GM06990 (cell line): ENCODE results near the gene SF3B3.

Source experiments
- DNase-seq: peaks from one replicate; pipeline ENCODE4 v3.0.0-alpha.2; 2011; ENCODE audit not compliant: insufficient read length; ENCODE audit errors: extremely low read depth
- H3K27me3 ChIP-seq: replicated peaks from 2 replicates; pipeline ENCODE4 v1.6.0; 2011; ENCODE audit warnings: low read length; ENCODE audit not compliant: control insufficient read depth, insufficient read depth
- H3K36me3 ChIP-seq: 2 replicates; pipeline ENCODE4 v1.5.1; 2011; ENCODE audit warnings: low read length; ENCODE audit not compliant: control insufficient read depth, insufficient read depth
- H3K4me3 ChIP-seq: replicated peaks from 2 replicates; pipeline ENCODE4 v1.5.1; 2011; ENCODE audit warnings: low read depth, mild to moderate bottlenecking, control low read depth, low read length
- CTCF ChIP-seq: IDR thresholded peaks from 2 replicates; pipeline ENCODE4 v1.5.1; 2011; ENCODE audit warnings: low read length, control low read depth, mild to moderate bottlenecking, inconsistent platforms; ENCODE audit not compliant: insufficient read depth, poor library complexity, severe bottlenecking

SF3B3 gene

GRCh38 chr16:70602831-70603230 lies 79.2 kb downstream of the SF3B3 start:
- no peak for TF ChIP-seq CTCF
- Histone ChIP-seq H3K4me3 (no peak overlapping the region), H3K36me3 (no peaks in the 10 kb centered on the region), H3K27me3 (no peaks in the 10 kb centered on the region)
- DNase-seq: no peak

- no peak for TF ChIP-seq CTCF
- H3K36me3 ChIP-seq: no peaks in the 10 kb centered on the region
- DNase-seq: no peak
- no peaks in the 10 kb centered on the region for H3K27me3 ChIP-seq
- H3K4me3 ChIP-seq: no peak overlapping the region
Observed at GRCh38 chr16:70604407-70605282, 81.0 kb downstream of the SF3B3 start.

- no peak for TF ChIP-seq CTCF
- Histone ChIP-seq H3K4me3 (no peak overlapping the region), H3K36me3 (no peaks in the 10 kb centered on the region), H3K27me3 (no peaks in the 10 kb centered on the region)
- DNase-seq: no peak
Observed at GRCh38 chr16:70605283-70605657, 81.7 kb downstream of the SF3B3 start.

- TF ChIP-seq CTCF: no peak
- Histone ChIP-seq H3K4me3 (no peak overlapping the region), H3K36me3 (no peaks in the 10 kb centered on the region), H3K27me3 (no peaks in the 10 kb centered on the region)
- no peak for DNase-seq
Observed at GRCh38 chr16:70608521-70608920, 84.9 kb downstream of the SF3B3 start.

- Histone ChIP-seq H3K27me3 (no peaks in the 10 kb centered on the region; the same call in 1 of the 2 replicates), H3K4me3 (no peak overlapping the region), H3K36me3 (no peaks in the 10 kb centered on the region)
- no peak for DNase-seq
- TF ChIP-seq CTCF: no peak
Observed at GRCh38 chr16:70610273-70611223, 86.9 kb downstream of the SF3B3 start.
